Ovary (tissue), 10 donors: ENCODE data around the gene CBLIF. TPM values are rescaled to one million over a fixed set of nuclear protein-coding genes. Genes with fewer than 3 reads are reported as not detected.
"Not testable (repeated sequence)": the region's sequence is repeated elsewhere in the genome, so short reads cannot be mapped to it uniquely, and the experiment has no call there.

Source experiments
- DNase-seq, 5 donors: peaks; one replicate each; pipeline ENCODE4 v3.0.0-alpha.2; 2019 to 2020
- H3K27ac ChIP-seq, 2 donors: fragments of 200-600 bp; one replicate each; pipeline versions ENCODE4 v1.5.1 to v1.8.0; 2019 to 2022
- H3K27me3 ChIP-seq: fragments of 200-600 bp; one replicate; pipeline ENCODE4 v1.8.0; 2022
- H3K36me3 ChIP-seq: fragments of 200-600 bp; sonication (generic); one replicate; pipeline ENCODE4 v1.5.1; 2019
- H3K4me1 ChIP-seq: one replicate; pipeline ENCODE4 v1.8.1; 2013; ENCODE audit warnings: mild to moderate bottlenecking, moderate library complexity; ENCODE audit not compliant: insufficient read depth
- H3K4me3 ChIP-seq: fragments of 200-600 bp; sonication (generic); one replicate; pipeline ENCODE4 v1.5.1; 2017
- H3K9me3 ChIP-seq, 2 donors: fragments of 200-600 bp in 1 of 2; sonication (generic) in 1 of 2; one replicate each; pipeline versions ENCODE4 v1.5.1 to v1.8.1; 2013 to 2019; ENCODE audit warnings: mild to moderate bottlenecking in 1 of 2, moderate library complexity in 1 of 2
- EP300 ChIP-seq: sonication (generic); formaldehyde crosslinking; IDR thresholded peaks from one replicate; pipeline ENCODE4 v1.6.1; 2017; ENCODE audit warnings: antibody characterized with exemption
- POLR2A ChIP-seq: fragments of 450-650 bp; IDR thresholded peaks from one replicate; pipeline ENCODE4 v1.6.1; 2017; ENCODE audit warnings: antibody characterized with exemption, mild to moderate bottlenecking, moderate library complexity
- WGBS, 3 donors: extraction: QIAGEN DNeasy Blood & Tissue Kit in 1 of 3; methylation state at CpG; one replicate each; pipeline versions ENCODE4 v1.1.5 to v1.1.7; 2013 to 2017; 5-methylcytosine and 5-hydroxymethylcytosine counted together
- intact Hi-C, 4 donors: fragments of 100-400 bp; cut with DNase I; formaldehyde crosslinking; loops; one replicate each; pipeline versions ENCODE4 v1.11.0 to v1.15.1; 2022 to 2023
- long read RNA-seq, 3 donors: library from polyadenylated mRNA in 2 of 3; unstranded in 2 of 3; transcript quantifications; one replicate each; pipeline ENCODE4 v2.0.0 and lab custom pipeline, GENCODE V29; 2021 to 2026
- polyA plus RNA-seq, 2 donors: library from polyadenylated mRNA; stranded (reverse); fragments of 200-250 nt in 1 of 2; fragments of 350-450 nt in 1 of 2; fragmentation: Illumina TruSeq in 1 of 2; extraction: RNeasy Lipid Tissue Mini Kit (QIAGEN cat#74804) in 1 of 2; gene quantifications; one replicate each; pipeline ENCODE4 v1.2.3, GENCODE V29; 2013 to 2014
- total RNA-seq, 7 donors: library from RNA; depleted of rRNA in 2 of 7; stranded (reverse); fragments of >200 nt in 2 of 7; fragmentation: NEBNext Ultra II Directional in 3 of 7; extraction: Animal tissue kit (Norgen Biotek cat#: 25700) in 3 of 7; gene quantifications; one replicate each; pipeline versions ENCODE4 v1.1.0 to v1.2.4, GENCODE V29; 2016 to 2023
- TF ChIP-seq, protein P1 (sequence below), 3 donors: fragments of 450-650 bp in 2 of 3; fragments of 200-600 bp in 1 of 3; IDR thresholded peaks; one replicate each; pipeline versions ENCODE4 v1.5.1 to v1.8.0; 2016 to 2022; ENCODE audit warnings: antibody characterized with exemption in 3 of 3, mild to moderate bottlenecking in 1 of 3
- donor health status: DM: no; HTN: no; CAD: no; lungs with moderate emphysema.
- donor health status: DM: no; HTN: no; CAD: no.
- donor health status: Bipolar disorder and iron deficiency.
- donor health status: DM: yes; HTN: yes; CAD: no.
- donor health status: DM: no; HTN: no; CAD: no.
- donor health status: DM: yes; HTN: yes; CAD: no.

Gene CBLIF
- not detected for total RNA-seq
- not detected for polyA plus RNA-seq
- long read RNA-seq, donor 1: 0 reads
- long read RNA-seq, donor 2: 0 reads
- long read RNA-seq, donor 3: 0 reads

DNA sequence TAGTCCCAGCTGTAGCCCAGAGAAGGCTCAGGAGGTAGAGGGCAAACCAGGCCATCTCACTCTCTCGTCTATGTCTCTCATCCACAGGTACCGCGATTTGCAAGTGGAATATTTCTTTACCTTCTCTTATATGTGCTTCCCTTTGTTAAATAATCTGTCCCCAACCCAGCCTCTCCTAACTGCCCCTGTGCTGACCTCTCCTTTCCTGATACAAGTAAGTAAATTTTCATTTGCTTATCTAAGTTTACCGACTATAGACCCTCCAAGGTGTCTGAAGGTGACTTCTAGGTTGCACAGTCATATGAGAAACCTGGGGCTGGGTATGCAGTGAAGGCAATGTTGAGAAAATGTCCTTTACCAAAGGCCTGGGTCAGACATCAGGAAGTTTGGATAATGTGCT lies at the start of gene CBLIF:
TSS of gene CBLIF (minus strand) at position 101 of the 400 bp plus-strand sequence. CDS start at position 55, 46 bp downstream.
- H3K27me3 ChIP-seq: no peaks in the 10 kb centered on the region
- DNase-seq: no peak
- no peak within 1 kb of the TSS for H3K27ac ChIP-seq
- TF ChIP-seq POLR2A (no peak), EP300 (no peak)
- TF ChIP-seq, protein P1, sequence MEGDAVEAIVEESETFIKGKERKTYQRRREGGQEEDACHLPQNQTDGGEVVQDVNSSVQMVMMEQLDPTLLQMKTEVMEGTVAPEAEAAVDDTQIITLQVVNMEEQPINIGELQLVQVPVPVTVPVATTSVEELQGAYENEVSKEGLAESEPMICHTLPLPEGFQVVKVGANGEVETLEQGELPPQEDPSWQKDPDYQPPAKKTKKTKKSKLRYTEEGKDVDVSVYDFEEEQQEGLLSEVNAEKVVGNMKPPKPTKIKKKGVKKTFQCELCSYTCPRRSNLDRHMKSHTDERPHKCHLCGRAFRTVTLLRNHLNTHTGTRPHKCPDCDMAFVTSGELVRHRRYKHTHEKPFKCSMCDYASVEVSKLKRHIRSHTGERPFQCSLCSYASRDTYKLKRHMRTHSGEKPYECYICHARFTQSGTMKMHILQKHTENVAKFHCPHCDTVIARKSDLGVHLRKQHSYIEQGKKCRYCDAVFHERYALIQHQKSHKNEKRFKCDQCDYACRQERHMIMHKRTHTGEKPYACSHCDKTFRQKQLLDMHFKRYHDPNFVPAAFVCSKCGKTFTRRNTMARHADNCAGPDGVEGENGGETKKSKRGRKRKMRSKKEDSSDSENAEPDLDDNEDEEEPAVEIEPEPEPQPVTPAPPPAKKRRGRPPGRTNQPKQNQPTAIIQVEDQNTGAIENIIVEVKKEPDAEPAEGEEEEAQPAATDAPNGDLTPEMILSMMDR (IDR thresholded peaks at IDR 0.05): no peak
- intact Hi-C loops: loop anchor here in 1 of 4 donors (10.0 kb wide), 1 partner anchor 1179 kb away; no protein-coding TSS in a partner anchor
- no peaks in the 10 kb centered on the region for H3K9me3 ChIP-seq
- H3K36me3 ChIP-seq: no peaks in the 10 kb centered on the region
- no peak within 1 kb of the TSS for H3K4me3 ChIP-seq
- 86 to 91% (median 87%) methylated on average over 4 of the region's 4 CpGs for WGBS, 3 donors
- H3K4me1 ChIP-seq: no peaks in the 10 kb centered on the region

DNA sequence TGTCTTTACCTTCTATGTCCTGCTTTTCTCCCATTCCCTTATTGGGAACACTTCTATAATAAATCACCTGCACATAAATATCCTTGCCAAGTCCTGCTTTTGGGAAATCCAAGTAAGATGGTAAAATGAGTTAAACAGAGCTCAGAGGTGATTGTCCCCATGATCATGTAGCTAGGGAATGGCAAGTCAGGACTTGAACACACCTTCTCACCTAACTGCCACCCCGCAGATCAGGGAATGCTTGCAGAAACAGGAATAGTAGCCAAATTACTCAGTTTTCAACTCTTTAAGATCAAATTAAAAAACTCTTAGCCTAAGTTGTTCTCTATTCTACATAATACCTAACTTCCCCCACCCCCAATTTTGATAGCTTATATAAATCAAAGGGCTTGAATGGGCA lies 49.3 kb upstream of the CBLIF start:
- 91 to 96% (median 95%) methylated on average over 1 of the region's 1 CpG for WGBS, 3 donors
- no peak for DNase-seq
- H3K9me3 ChIP-seq: no peaks in the 10 kb centered on the region
- H3K4me3 ChIP-seq: no peak overlapping the region
- no peaks in the 10 kb centered on the region for H3K27me3 ChIP-seq
- no peaks in the 10 kb centered on the region for H3K36me3 ChIP-seq
- H3K4me1 ChIP-seq: no peaks in the 10 kb centered on the region
- no peak for TF ChIP-seq POLR2A
- TF ChIP-seq, protein P1 (IDR thresholded peaks at IDR 0.05): no peak
- TF ChIP-seq EP300: no peak
- intact Hi-C loops: no loop called here
- H3K27ac ChIP-seq: no peak overlapping the region

DNA sequence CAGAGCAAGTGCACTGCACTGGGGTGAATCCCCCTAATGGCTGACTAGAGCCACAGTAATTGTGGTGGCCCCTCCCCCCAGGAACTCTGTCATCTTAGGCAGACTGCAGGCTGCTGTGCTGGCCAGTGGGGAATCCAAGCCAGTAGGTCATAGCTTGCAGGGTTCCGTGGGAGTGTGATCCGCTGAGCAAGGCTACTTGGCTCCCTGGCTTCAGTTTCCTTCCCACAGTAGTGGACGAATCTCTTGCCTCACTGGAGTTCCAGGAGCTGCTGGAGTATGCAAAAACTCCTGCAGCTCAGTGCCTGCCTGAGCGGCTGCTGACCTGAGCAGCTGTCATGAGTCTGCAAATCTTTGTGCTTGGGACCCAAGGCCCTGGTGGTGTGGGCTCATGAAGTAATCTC lies 46.5 kb upstream of the CBLIF start:
- DNase-seq: no peak
- TF ChIP-seq, protein P1 (IDR thresholded peaks at IDR 0.05): no peak
- TF ChIP-seq POLR2A (no peak), EP300 (no peak)
- Histone ChIP-seq H3K36me3 (no peaks in the 10 kb centered on the region), H3K9me3 (no peaks in the 10 kb centered on the region), H3K27ac (no peak overlapping the region), H3K4me3 (no peak overlapping the region), H3K4me1 (no peaks in the 10 kb centered on the region), H3K27me3 (no peaks in the 10 kb centered on the region)
- intact Hi-C loops: no loop called here
- 19 to 25% (median 24%) methylated on average over 4 of the region's 4 CpGs for WGBS, 3 donors

DNA sequence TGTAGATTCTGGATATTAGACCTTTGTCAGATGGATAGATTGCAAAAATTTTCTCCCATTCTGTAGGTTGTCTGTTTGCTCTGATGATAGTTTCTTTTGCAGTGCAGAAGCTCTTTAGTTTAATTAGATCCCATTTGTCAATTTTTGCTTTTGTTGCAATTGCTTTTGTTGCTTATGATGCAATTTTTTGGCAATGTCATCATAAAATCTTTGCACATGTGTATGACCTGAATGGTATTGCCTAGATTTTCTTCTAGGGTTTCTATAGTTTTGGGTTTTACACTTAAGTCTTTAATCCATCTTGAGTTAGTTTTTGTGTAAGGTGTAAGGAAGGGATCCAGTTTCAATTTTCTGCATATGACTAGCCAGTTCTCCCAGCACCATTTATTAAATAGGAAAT lies 41.9 kb upstream of the CBLIF start:
- H3K27me3 ChIP-seq, H3K4me1 ChIP-seq, DNase-seq, H3K4me3 ChIP-seq, intact Hi-C loops, H3K9me3 ChIP-seq, H3K27ac ChIP-seq, H3K36me3 ChIP-seq: not testable (repeated sequence)

DNA sequence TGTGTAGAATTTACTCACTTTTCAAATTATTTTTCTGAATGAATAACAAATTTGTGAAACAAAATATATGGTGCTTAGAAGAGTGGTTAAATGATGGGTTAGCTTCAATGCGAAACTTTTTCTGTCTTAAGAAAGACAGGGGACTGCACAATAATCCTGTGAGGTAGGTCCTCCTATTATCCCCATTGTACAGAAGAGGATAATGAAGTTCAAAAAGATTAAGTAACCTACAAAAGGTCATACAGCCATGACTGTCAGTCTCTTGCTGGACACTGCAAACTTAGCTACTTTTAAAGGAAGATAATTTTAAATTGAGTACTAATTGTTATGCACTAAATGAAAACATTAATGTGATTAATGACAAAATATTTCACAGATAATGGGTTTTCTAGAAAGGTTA lies 38.3 kb upstream of the CBLIF start:
- no peaks in the 10 kb centered on the region for H3K36me3 ChIP-seq
- no peaks in the 10 kb centered on the region for H3K9me3 ChIP-seq
- H3K27ac ChIP-seq: no peak overlapping the region
- WGBS, 3 donors: 94 to 97% (median 95%) methylated on average over 1 of the region's 1 CpG
- intact Hi-C loops: no loop called here
- TF ChIP-seq EP300 (no peak), POLR2A (no peak)
- TF ChIP-seq, protein P1 (IDR thresholded peaks at IDR 0.05): no peak
- H3K27me3 ChIP-seq: no peaks in the 10 kb centered on the region
- no peak for DNase-seq
- H3K4me1 ChIP-seq: no peaks in the 10 kb centered on the region
- no peak overlapping the region for H3K4me3 ChIP-seq
